ENCODE data around the gene VIT.

VIT gene

DNA sequence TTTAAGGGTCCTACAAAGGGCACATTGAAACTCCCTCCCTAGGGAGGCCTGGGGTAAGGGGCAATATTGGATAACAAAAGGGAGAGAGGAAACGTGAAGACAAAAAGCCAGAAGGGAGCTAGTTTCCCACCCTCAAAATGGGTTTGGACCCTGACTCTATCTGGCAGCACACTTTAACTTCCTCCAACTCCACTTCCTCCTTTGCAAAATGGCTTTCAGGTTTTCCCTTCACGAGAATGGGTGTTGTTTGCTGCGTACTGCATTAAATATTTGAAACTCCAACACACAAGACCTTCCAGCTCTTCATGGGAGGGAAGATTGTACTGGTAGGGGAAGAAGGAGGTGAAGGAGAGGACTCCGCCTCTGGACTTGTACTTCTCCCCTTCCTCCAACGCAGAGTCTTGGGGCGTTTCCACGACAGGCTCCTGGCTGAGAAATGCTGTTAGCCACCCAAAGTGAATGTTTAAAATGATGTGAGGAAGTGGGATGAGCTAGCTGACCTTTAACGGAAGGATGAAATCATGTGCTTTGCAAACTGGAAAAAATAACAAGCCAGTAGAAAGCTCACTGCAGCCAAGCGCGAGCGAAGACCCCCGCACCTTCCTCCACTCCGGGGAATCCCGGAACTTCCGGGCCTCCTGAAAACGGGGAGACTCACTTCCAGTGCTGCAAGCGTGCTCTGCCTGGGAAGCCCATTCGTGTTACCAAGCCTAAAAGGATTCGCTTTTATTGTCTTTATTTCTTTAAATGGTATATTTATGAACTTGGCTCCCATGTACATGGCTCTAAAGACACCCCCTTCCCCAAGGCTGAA, 85.6 kb downstream of the VIT start:
- DNase-seq (ENCODE audit: low read depth), result no peak
- no peak overlapping the region for H3K4me3 ChIP-seq (ENCODE audit: low read length)
- TF ChIP-seq, protein P1, sequence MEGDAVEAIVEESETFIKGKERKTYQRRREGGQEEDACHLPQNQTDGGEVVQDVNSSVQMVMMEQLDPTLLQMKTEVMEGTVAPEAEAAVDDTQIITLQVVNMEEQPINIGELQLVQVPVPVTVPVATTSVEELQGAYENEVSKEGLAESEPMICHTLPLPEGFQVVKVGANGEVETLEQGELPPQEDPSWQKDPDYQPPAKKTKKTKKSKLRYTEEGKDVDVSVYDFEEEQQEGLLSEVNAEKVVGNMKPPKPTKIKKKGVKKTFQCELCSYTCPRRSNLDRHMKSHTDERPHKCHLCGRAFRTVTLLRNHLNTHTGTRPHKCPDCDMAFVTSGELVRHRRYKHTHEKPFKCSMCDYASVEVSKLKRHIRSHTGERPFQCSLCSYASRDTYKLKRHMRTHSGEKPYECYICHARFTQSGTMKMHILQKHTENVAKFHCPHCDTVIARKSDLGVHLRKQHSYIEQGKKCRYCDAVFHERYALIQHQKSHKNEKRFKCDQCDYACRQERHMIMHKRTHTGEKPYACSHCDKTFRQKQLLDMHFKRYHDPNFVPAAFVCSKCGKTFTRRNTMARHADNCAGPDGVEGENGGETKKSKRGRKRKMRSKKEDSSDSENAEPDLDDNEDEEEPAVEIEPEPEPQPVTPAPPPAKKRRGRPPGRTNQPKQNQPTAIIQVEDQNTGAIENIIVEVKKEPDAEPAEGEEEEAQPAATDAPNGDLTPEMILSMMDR (IDR thresholded peaks at IDR 0.05; ENCODE audit: insufficient read depth, low read depth, low read length, missing control alignments), result no peak

DNA sequence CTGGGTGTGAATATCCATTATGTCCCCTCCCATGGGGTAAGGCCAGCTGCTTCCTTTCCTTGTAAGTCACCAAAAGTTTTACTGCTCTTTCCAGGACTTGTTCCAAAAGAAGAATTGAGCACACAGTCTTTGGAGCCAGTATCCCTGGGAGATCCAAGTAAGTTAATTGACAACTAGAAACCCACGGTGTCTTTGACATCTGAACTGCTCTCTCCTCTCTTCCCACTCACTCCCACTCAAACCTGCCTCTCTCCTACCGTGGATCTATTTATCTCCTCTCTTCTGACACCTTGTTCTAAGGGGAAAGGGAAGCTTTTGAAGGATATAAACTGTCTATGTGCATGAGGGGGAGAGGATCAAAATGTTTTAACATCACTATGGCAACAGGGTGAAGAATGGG, 86.7 kb downstream of the VIT start:
- no peak for DNase-seq (ENCODE audit: low read depth)
- TF ChIP-seq, protein P1 (IDR thresholded peaks at IDR 0.05; ENCODE audit: insufficient read depth, low read depth, low read length, missing control alignments), result no peak
- H3K4me3 ChIP-seq (ENCODE audit: low read length), result no peak overlapping the region

DNA sequence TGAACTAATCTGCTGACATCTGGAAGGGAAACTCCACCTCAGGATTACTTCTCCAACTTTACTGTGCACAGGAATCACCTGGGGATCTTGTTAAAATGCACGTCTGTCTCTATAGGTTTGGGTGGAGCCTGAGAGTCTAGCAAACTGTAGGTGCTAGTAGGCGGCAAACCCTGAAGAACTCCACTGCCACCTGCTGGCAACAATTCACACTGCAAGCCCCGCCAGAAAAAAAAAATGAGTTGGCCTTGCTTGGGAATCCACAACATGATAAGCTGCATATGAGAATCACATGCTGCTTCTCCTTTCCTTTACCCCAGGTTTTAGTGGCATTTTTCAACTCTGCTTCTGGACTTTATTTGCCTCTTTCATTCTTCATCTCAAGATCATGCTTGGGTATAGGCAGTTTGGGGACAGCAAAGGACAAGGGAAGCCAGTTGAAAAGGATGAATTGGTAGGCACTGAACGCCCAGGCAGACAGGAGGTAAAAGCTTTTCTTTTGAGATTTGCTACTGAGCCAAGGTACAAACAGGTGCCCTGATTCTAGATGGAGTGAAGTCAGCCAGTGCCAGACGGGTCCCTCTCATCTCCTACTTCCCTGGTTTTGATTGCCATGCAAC, 88.8 kb downstream of the VIT start:
- H3K4me3 ChIP-seq (ENCODE audit: low read length), result no peak overlapping the region
- DNase-seq (ENCODE audit: low read depth), result peak; percentile 74
- TF ChIP-seq, protein P1 (IDR thresholded peaks at IDR 0.05; ENCODE audit: insufficient read depth, low read depth, low read length, missing control alignments), result peak; percentile 98

DNA sequence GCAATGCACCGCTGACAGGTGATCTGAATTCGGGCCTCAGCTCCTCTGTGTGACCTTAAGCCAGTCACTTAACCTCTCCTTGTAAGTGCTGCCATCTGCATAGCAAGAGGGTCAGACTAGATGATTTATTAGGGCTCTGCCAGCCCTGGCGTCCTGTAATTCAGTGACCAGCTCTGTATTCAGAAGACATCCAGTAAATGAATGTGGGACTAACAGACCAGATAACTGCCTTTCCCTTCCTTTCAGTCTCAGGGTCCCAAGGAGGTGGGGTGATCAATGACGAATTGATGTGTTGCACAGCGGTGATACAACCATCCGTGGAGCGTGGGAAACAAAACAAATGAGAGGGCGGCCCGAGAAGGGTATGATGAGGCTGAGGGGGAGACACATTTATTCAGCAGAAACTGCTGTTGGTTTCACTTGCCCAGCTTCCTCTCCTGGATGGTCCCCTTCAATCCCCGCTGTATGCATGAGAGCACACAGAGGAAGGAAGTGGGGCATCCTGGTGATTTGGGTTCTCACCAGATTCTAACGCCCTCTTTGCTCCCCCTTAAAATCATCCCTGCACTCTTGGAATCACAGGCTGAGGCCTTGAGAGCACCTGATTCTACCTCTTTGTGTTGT, 92.8 kb downstream of the VIT start:
- H3K4me3 ChIP-seq (ENCODE audit: low read length), result no peak overlapping the region
- TF ChIP-seq, protein P1 (IDR thresholded peaks at IDR 0.05; ENCODE audit: insufficient read depth, low read depth, low read length, missing control alignments), result no peak
- no peak for DNase-seq (ENCODE audit: low read depth)

DNA sequence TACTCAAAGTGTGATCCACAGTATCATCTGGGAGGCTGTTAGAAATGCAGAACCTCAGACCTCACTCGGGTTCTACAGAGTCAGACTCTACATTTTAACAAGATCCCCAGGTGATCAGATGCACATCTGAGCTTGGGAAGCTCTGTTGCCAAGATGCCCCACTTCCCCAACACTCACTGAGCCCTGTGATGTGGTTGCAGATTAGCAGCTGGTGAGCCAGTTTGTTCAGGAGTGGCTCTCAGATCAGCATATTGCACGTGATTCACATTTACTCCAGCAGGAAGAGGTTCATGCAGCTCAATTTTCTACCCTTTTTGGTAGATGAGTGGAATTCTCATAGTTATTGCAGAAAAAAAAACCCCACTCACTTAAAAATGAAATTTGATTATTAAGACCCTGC, 96.4 kb downstream of the VIT start:
- H3K4me3 ChIP-seq (ENCODE audit: low read length), result no peak overlapping the region
- TF ChIP-seq, protein P1 (IDR thresholded peaks at IDR 0.05; ENCODE audit: insufficient read depth, low read depth, low read length, missing control alignments), result no peak
- no peak for DNase-seq (ENCODE audit: low read depth)

DNA sequence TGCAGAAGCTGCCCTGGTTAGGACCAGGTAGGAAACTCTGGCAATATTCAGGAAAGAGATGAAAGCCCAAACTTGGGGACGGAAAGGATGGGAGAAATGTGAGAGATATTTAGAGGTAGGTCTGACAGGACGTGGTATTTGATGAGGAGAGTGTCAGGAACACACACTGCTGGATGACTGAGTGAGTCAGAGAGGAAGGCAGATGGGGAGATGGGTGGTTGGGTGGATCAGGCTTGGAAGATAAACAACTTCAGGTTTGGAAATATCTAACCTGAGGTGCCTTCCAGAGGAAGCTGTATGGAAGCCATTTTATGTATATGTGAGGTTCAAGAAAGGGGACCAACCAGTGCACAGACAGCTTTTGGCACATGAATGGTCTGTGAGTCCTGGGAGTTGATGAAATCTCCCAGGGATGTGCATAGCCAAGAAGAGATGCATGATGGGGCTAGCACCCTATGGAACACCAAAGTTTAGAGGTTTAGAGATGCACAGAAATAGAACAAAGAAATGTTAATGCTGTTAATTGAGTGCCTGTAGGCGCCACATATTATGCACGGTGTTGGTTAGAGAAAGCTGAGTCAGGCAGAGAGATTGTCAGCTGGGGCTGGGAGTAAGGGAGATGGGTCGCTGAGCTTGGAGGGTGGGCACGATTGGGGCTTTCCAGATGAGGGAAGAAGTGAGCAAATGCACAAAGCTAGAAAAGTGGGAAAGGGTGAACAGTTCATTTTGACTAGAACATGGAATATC, 101.0 kb downstream of the VIT start:
- H3K4me3 ChIP-seq (ENCODE audit: low read length), result no peak overlapping the region
- peak; percentile 32 for DNase-seq (ENCODE audit: low read depth)
- TF ChIP-seq, protein P1 (IDR thresholded peaks at IDR 0.05; ENCODE audit: insufficient read depth, low read depth, low read length, missing control alignments), result no peak

All from epithelial cell of esophagus (primary cell).